Measurements from ENCODE around the gene DCP2. TPM values are rescaled to one million over a fixed set of nuclear protein-coding genes. Genes with fewer than 3 reads are reported as not detected.
"Not testable (repeated sequence)": the region's sequence is repeated elsewhere in the genome, so short reads cannot be mapped to it uniquely, and the experiment has no call there.

DCP2 gene
- total RNA-seq, 4 donors from 2014 or later = 13.2 to 41.3 (median 22.8) TPM

DNA sequence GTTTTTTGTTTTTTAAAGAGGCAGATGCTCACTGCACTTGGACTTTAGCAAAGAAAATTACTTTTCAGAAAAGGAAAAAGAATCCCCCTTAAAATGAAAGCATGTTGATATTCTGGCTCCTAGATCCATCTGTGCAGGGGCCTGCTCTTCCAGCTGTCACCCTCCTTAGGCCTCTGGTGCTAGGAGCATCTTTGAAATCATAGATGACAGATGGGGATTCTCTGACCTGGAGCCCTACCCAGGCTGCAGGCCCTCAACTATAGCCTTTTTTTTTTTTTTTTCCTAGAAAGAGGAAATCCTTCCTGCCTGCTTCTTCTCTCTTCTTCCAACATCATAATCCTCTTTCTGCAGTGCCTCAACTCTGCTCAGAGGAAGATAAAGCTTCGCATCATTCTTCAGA is 16.3 kb upstream of the DCP2 start:
- no peak overlapping the region for H3K27ac ChIP-seq
- peaks cover 0 to 8% (median 0%) of the 10 kb centered on the region in 4 donors for H3K4me1 ChIP-seq
- no peak overlapping the region for H3K4me3 ChIP-seq
- no peaks in the 10 kb centered on the region for H3K27me3 ChIP-seq
- no peak for DNase-seq
- TF ChIP-seq CTCF (IDR thresholded peaks at IDR 0.05) (no peak), POLR2A (IDR thresholded peaks at IDR 0.05) (no peak)
- H3K9me3 ChIP-seq = no peaks in the 10 kb centered on the region
- no peaks in the 10 kb centered on the region for H3K36me3 ChIP-seq

- no peaks in the 10 kb centered on the region for H3K9me3 ChIP-seq
- no peaks in the 10 kb centered on the region for H3K27me3 ChIP-seq
- peaks cover 0 to 8% (median 0%) of the 10 kb centered on the region in 4 donors for H3K4me1 ChIP-seq
- no peak for DNase-seq
- no peak for TF ChIP-seq CTCF (IDR thresholded peaks at IDR 0.05)
- TF ChIP-seq POLR2A (IDR thresholded peaks at IDR 0.05) = no peak
- H3K36me3 ChIP-seq = no peaks in the 10 kb centered on the region
- no peak overlapping the region for H3K27ac ChIP-seq
- H3K4me3 ChIP-seq = no peak overlapping the region
These were observed 15.6 kb upstream of the DCP2 start for GRCh38 chr5:112960863-112961504.

- H3K4me3 ChIP-seq, H3K27me3 ChIP-seq, H3K9me3 ChIP-seq, DNase-seq, H3K36me3 ChIP-seq, H3K4me1 ChIP-seq, H3K27ac ChIP-seq: not testable (repeated sequence)
These were observed 13.2 kb upstream of the DCP2 start for GRCh38 chr5:112963374-112963733.

GRCh38 chr5:112965733-112966306 is 10.8 kb upstream of the DCP2 start:
- no peak for DNase-seq
- no peak for TF ChIP-seq CTCF (IDR thresholded peaks at IDR 0.05)
- TF ChIP-seq POLR2A (IDR thresholded peaks at IDR 0.05) = no peak
- Histone ChIP-seq H3K27ac (no peak overlapping the region), H3K27me3 (no peaks in the 10 kb centered on the region), H3K36me3 (no peaks in the 10 kb centered on the region), H3K4me3 (no peak overlapping the region), H3K9me3 (no peaks in the 10 kb centered on the region), H3K4me1 (no peaks in the 10 kb centered on the region)

GRCh38 chr5:112967520-112968083 is 9.0 kb upstream of the DCP2 start:
- DNase-seq = no peak
- H3K4me1 ChIP-seq = no peaks in the 10 kb centered on the region
- no peaks in the 10 kb centered on the region for H3K36me3 ChIP-seq
- H3K9me3 ChIP-seq = no peaks in the 10 kb centered on the region
- TF ChIP-seq POLR2A (IDR thresholded peaks at IDR 0.05) (no peak), CTCF (IDR thresholded peaks at IDR 0.05) (no peak)
- H3K27ac ChIP-seq = no peak overlapping the region
- no peak overlapping the region for H3K4me3 ChIP-seq
- H3K27me3 ChIP-seq = no peaks in the 10 kb centered on the region

- Histone ChIP-seq H3K27me3 (no peaks in the 10 kb centered on the region), H3K4me1 (no peaks in the 10 kb centered on the region), H3K4me3 (no peak overlapping the region), H3K36me3 (no peaks in the 10 kb centered on the region), H3K27ac (no peak overlapping the region), H3K9me3 (no peaks in the 10 kb centered on the region)
- no peak for TF ChIP-seq POLR2A (IDR thresholded peaks at IDR 0.05)
- no peak for DNase-seq
These were observed 8.0 kb upstream of the DCP2 start for GRCh38 chr5:112968411-112969106.

All from Peyer's patch (tissue), 4 donors.